Neutrophil (primary cell): ENCODE data around the gene KRTAP2-2.

Experiments
- H3K27ac ChIP-seq: fragments of 200-600 bp; sonication (generic); 2 replicates; pipeline ENCODE4 v1.5.1; 2016; ENCODE audit warnings: mild to moderate bottlenecking, moderate library complexity
- H3K27me3 ChIP-seq: fragments of 200-600 bp; sonication (generic); 2 replicates; pipeline ENCODE4 v1.6.0; 2016; ENCODE audit warnings: mild to moderate bottlenecking
- H3K36me3 ChIP-seq: fragments of 200-600 bp; sonication (generic); 2 replicates; pipeline ENCODE4 v1.5.1; 2017
- H3K4me1 ChIP-seq, 2 experiments: fragments of 200-600 bp in 1 of 2; sonication (generic) in 1 of 2; 1 replicate in 1 of 2; 2 replicates in 1 of 2; pipeline versions ENCODE4 v1.5.1 to v1.6.1; 2013 to 2016; ENCODE audit warnings: low read depth in 1 of 2, low read length in 1 of 2, mild to moderate bottlenecking in 1 of 2, moderate library complexity in 1 of 2; ENCODE audit not compliant: control insufficient read depth in 1 of 2, insufficient read depth in 1 of 2
- H3K4me3 ChIP-seq, 2 experiments: fragments of 200-600 bp in 1 of 2; sonication (generic) in 1 of 2; 1 replicate in 1 of 2; 2 replicates in 1 of 2; pipeline ENCODE4 v1.5.1; 2013 to 2016; ENCODE audit warnings: low read depth in 1 of 2, low read length in 1 of 2, mild to moderate bottlenecking in 1 of 2, moderate library complexity in 1 of 2
- H3K9me3 ChIP-seq: fragments of 200-600 bp; sonication (generic); 2 replicates; pipeline ENCODE4 v1.5.1; 2016
- TF ChIP-seq, protein P1 (sequence below): fragments of 200-600 bp; sonication (generic); IDR thresholded peaks from 2 replicates; pipeline ENCODE4 v1.5.1; 2016; ENCODE audit warnings: antibody characterized with exemption

KRTAP2-2 gene

DNA sequence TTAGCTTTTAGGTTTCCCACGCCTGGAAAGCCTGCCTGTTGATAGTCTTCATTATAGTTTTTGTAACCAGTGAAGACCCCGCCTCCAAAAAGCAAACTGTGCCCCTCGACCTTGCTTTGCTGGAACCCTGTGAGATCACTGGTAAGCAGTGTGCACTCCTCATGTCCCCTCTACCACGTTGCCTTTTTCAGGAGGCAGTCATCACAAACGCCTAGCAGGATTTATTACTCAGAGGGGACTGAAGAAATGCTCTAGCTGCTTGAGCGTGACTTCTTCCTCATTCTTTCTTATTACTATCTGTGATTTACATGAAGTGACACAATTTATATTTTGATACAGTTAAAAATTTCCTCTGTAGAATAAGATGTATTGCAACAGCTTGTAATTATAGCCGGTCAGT lies 39.6 kb downstream of the KRTAP2-2 start:
- TF ChIP-seq, protein P1, sequence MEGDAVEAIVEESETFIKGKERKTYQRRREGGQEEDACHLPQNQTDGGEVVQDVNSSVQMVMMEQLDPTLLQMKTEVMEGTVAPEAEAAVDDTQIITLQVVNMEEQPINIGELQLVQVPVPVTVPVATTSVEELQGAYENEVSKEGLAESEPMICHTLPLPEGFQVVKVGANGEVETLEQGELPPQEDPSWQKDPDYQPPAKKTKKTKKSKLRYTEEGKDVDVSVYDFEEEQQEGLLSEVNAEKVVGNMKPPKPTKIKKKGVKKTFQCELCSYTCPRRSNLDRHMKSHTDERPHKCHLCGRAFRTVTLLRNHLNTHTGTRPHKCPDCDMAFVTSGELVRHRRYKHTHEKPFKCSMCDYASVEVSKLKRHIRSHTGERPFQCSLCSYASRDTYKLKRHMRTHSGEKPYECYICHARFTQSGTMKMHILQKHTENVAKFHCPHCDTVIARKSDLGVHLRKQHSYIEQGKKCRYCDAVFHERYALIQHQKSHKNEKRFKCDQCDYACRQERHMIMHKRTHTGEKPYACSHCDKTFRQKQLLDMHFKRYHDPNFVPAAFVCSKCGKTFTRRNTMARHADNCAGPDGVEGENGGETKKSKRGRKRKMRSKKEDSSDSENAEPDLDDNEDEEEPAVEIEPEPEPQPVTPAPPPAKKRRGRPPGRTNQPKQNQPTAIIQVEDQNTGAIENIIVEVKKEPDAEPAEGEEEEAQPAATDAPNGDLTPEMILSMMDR = no peak
- Histone ChIP-seq H3K27ac (no peak overlapping the region), H3K9me3 (no peaks in the 10 kb centered on the region), H3K4me3 (no peak overlapping the region), H3K27me3 (peaks cover 9% of the 10 kb centered on the region), H3K4me1 (peaks cover 13 to 15% of the 10 kb centered on the region in 2 experiments), H3K36me3 (no peaks in the 10 kb centered on the region)

DNA sequence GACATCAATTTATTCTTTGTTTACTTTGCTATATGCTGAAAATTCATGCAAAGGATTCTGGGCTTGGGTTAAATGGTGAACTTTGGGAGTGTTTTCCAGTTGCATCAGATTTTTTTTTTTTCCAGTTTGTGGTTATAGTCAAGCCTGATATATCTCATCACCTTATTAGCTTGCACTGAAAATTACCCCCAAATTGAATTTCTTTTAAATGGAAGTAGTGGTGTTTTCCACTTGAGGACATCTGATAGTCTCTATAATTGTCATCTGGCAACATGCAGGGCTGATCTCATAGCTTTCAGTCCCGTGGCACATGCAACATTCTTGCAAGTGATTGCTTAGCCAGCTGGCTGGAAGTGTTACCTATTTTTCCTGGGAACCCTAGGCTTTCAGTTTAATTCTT lies 41.4 kb downstream of the KRTAP2-2 start:
- H3K36me3 ChIP-seq = no peaks in the 10 kb centered on the region
- peaks cover 9% of the 10 kb centered on the region for H3K27me3 ChIP-seq
- TF ChIP-seq, protein P1 = no peak
- no peaks in the 10 kb centered on the region for H3K9me3 ChIP-seq
- H3K27ac ChIP-seq = no peak overlapping the region
- no peak overlapping the region for H3K4me3 ChIP-seq
- H3K4me1 ChIP-seq = peaks cover 10 to 12% of the 10 kb centered on the region in 2 experiments

DNA sequence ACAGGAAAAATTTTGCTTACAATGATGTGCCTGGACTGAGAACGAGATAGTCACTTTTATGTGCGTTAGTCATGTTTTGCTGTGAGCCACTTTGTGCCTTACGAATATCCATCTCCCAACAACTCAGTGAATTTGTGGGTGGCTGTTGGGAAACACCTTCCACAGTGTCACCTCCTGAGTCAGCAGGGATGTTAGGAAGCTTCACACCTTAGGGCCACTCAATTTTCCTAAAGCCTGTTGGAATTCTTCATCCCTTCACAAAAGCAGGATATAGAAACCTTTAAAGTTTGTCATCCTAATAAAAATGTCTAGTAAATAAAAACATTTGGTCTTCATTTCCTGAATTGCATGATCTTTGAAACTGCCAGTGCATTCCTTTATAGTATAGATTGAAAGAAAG lies 41.8 kb downstream of the KRTAP2-2 start:
- Histone ChIP-seq H3K27ac (no peak overlapping the region), H3K36me3 (no peaks in the 10 kb centered on the region), H3K27me3 (peaks cover 9% of the 10 kb centered on the region), H3K9me3 (no peaks in the 10 kb centered on the region), H3K4me3 (no peak overlapping the region), H3K4me1 (peaks cover 6 to 8% of the 10 kb centered on the region in 2 experiments)
- TF ChIP-seq, protein P1 = no peak

DNA sequence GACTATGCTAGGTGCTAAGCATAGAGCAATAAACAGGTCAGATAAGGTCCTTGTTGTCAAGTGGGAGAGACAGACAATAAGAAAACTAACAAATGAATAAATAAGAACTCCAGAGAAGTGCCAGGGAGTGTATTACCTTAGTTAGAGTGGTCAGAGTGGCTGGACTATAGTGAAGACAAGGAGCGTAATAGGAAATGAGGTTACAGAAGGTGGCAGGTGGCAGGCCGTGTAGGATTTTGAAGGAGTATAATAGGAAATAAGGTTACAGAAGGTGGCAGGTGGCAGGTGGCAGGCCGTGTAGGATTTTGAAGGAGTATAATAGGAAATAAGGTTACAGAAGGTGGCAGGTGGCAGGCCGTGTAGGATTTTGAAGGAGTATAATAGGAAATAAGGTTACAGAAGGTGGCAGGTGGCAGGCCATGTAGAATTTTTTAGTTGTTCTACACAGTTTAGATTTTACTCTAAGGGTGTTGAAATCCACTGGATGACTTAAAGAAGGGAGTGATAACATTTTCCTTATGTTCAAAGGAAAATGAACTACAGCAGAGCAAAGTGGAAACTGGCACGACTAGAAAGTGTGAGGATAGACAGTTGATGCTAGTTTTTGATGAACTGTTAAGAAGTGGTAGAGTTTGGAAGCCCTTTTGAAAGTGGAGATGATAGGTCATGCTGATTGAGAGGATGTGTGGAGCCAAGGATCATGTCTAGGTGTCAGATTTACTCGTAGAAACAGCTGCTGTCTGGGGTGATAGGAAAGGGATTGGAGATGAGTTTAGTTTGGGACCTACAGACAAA lies 42.5 kb downstream of the KRTAP2-2 start:
- no peaks in the 10 kb centered on the region for H3K36me3 ChIP-seq
- TF ChIP-seq, protein P1 = no peak
- no peak overlapping the region for H3K27ac ChIP-seq

DNA sequence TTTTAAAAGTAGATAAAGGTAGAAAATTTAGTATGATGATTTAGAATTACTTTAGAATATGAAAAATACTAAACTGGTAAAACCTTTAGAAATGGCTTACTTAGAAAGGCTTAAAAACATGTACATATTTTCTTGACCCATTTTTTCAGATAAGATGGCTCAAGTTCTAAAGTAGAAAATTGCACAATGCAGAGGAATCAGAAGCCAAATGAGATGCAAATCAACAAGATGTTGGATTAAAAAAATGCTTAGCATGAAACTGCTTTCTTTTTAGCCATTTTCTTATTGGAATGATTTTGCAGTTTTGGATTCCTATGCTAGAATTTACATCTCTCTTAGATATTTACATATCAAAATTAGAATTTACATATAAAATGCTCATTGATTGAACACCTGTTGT lies 44.6 kb downstream of the KRTAP2-2 start:
- Histone ChIP-seq H3K4me3 (no peak overlapping the region), H3K27me3 (peaks cover 11% of the 10 kb centered on the region), H3K4me1 (no peaks in the 10 kb centered on the region), H3K9me3 (no peaks in the 10 kb centered on the region), H3K27ac (no peak overlapping the region), H3K36me3 (no peaks in the 10 kb centered on the region)
- TF ChIP-seq, protein P1 = no peak

More for the DNA sequence above, 42.5 kb downstream of the KRTAP2-2 start:
- Histone ChIP-seq H3K9me3 (no peaks in the 10 kb centered on the region), H3K4me3 (no peak overlapping the region), H3K27me3 (peaks cover 9% of the 10 kb centered on the region), H3K4me1 (peaks cover 0 to 2% of the 10 kb centered on the region in 2 experiments)
